ENCODE data around the gene PGA4.

DNA sequence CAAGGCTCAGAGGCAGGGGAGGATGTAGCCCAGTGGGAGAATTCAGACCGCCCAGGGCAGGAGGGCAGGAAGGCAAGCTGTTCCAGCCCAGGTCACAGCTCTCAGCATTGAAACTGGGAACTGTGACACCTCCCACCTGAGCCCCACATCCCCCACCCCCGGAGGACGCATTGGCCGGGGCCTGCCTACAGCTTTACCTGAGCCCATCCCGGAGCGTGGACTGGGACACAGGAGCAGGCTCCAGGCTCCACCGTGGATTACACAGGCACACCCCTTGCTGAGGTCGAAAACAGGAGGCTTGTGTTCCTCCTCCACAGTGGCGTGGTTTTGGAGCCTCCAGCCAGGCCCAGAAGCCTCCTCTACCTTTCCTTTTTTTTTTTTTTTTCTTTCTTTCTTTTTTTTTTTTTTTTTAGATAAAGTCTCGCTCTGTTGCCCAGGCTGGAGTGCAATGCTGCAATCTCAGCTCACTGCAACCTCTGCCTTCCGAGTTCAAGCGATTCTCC lies 27.9 kb upstream of the PGA4 start:
- TF ChIP-seq POLR2A (IDR thresholded peaks at IDR 0.05; ENCODE audit: low read length): no peak
- no peak for TF ChIP-seq GATA1 (IDR thresholded peaks at IDR 0.05; ENCODE audit: low read depth, low read length)

All from erythroblast (primary cell).